PC-9 (cell line): ENCODE results near the gene RPL28.

Experiments
- CTCF ChIP-seq: fragments of 200-600 bp; sonication (generic); conservative IDR thresholded peaks from 2 replicates; pipeline ENCODE4 v1.6.1; 2017; ENCODE audit warnings: mixed run types, antibody characterized with exemption, mild to moderate bottlenecking, moderate library complexity
- EZH2 ChIP-seq: fragments of 200-600 bp; sonication (generic); IDR thresholded peaks from 2 replicates; pipeline ENCODE4 v1.8.0; 2017; ENCODE audit warnings: antibody characterized with exemption, low read depth

DNA sequence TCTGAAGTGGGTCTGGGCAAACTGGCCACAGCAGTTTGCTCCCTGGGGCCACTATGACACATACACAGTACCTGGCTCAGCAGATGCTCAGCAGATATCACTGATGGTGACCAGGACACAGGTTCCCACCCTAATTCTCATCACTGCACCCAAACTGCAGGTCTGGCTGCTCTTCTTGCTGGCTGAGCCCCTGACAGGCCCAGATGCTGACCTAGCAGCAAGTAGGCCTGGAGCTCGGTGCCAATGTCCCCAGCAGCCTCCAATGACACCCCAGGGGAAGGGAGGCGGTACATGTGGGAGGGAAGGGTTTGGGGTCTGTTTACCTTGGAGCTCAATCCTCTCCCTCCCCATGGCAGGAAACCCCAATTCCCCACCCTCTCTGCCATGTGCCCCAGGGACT is 16.8 kb downstream of the RPL28 start:
- no peak for TF ChIP-seq CTCF
- no peak for TF ChIP-seq EZH2
